Gastroesophageal sphincter (tissue), 4 donors: ENCODE results near the gene CCL13. TPM values are rescaled to one million over a fixed set of nuclear protein-coding genes. Genes with fewer than 3 reads are reported as not detected.
"Not testable (repeated sequence)": the region's sequence is repeated elsewhere in the genome, so short reads cannot be mapped to it uniquely, and the experiment has no call there.

Source experiments
- ATAC-seq: fragments of 150-250 bp; one replicate; pipeline ENCODE4 v1.9.1; 2016; ENCODE audit warnings: mild to moderate bottlenecking, moderate library complexity
- H3K27ac ChIP-seq, 4 donors: fragments of 200-600 bp; sonication (generic) in 3 of 4; 1 replicate in 3 of 4; 2 replicates in 1 of 4; pipeline ENCODE4 v1.5.1; 2016 to 2019
- H3K27me3 ChIP-seq: fragments of 200-600 bp; sonication (generic); one replicate; pipeline ENCODE4 v1.5.1; 2019
- H3K36me3 ChIP-seq, 2 donors: fragments of 200-600 bp; sonication (generic); one replicate each; pipeline ENCODE4 v1.5.1; 2019; ENCODE audit warnings: control low read depth in 1 of 2
- H3K4me1 ChIP-seq, 3 donors: fragments of 200-600 bp; sonication (generic); 1 replicate in 2 of 3; 2 replicates in 1 of 3; pipeline ENCODE4 v1.5.1; 2016 to 2019; ENCODE audit warnings: control low read depth in 2 of 3
- H3K4me3 ChIP-seq, 2 donors: fragments of 200-600 bp; sonication (generic); one replicate each; pipeline ENCODE4 v1.5.1; 2019; ENCODE audit warnings: mild to moderate bottlenecking in 1 of 2, moderate library complexity in 1 of 2
- H3K9me3 ChIP-seq, 3 donors: fragments of 200-600 bp; sonication (generic); one replicate each; pipeline ENCODE4 v1.5.1; 2017 to 2019; ENCODE audit warnings: control low read depth in 2 of 3
- CTCF ChIP-seq, 4 experiments: fragments of 200-600 bp in 2 of 4; fragments of 450-650 bp in 2 of 4; sonication (generic) in 1 of 4; IDR thresholded peaks; one replicate each; pipeline ENCODE4 v1.5.1; 2017 to 2019; ENCODE audit warnings: antibody characterized with exemption in 4 of 4, mild to moderate bottlenecking in 2 of 4, moderate library complexity in 2 of 4
- EP300 ChIP-seq: sonication (generic); formaldehyde crosslinking; IDR thresholded peaks from one replicate; pipeline ENCODE4 v1.6.1; 2017; ENCODE audit warnings: antibody characterized with exemption, mild to moderate bottlenecking
- POLR2A ChIP-seq, 2 donors: fragments of 450-650 bp; IDR thresholded peaks; one replicate each; pipeline ENCODE4 v1.6.1; 2017; ENCODE audit warnings: antibody characterized with exemption in 2 of 2, mild to moderate bottlenecking in 2 of 2, moderate library complexity in 1 of 2
- POLR2AphosphoS5 ChIP-seq: sonication (generic); formaldehyde crosslinking; IDR thresholded peaks from one replicate; pipeline ENCODE4 v1.6.1; 2017; ENCODE audit warnings: antibody characterized with exemption
- WGBS, 2 donors: methylation state at CpG; one replicate each; pipeline ENCODE4 v1.1.5; 2018; ENCODE audit warnings: low coverage in 1 of 2; 5-methylcytosine and 5-hydroxymethylcytosine counted together
- total RNA-seq, 4 donors: library from RNA; depleted of rRNA; stranded (reverse); fragments of >200 nt; gene quantifications; one replicate each; pipeline ENCODE4 v1.1.0, GENCODE V29; 2016

CCL13 gene
- total RNA-seq, 4 donors from 2014 or later = 1.7 to 4.3 (median 2.3) TPM; not detected in 1

DNA sequence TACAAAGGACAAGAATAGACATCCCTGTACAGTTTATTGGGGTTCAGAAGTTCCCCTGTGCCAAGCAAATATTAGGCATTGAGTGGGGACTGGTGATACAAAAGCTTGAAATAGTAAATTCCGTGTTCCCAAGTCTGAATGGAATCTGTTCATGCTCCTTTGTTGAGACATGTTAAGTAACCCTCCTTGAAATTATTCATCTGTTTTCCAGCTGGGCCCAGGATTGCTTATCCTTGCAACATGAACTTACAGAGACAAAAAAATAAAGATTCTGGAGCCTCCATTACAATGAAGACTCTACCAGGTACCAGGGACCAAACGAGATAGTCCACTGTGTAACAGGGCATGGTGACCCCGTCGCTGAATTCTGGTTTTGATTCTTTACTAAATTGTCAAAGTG, 43.1 kb upstream of the CCL13 start:
- Histone ChIP-seq H3K4me1 (peaks cover 0 to 26% (median 5%) of the 10 kb centered on the region in 3 donors), H3K36me3 (no peaks in the 10 kb centered on the region), H3K9me3 (no peaks in the 10 kb centered on the region), H3K4me3 (no peak overlapping the region), H3K27ac (peak overlapping the region; percentile 65 to 82 (median 74)), H3K27me3 (no peaks in the 10 kb centered on the region)
- ATAC-seq = peak; percentile 61
- no peak for TF ChIP-seq POLR2A (IDR thresholded peaks at IDR 0.05)
- peak; percentile 60 for TF ChIP-seq POLR2AphosphoS5
- 63 to 71% methylated on average over 4 of the region's 4 CpGs for WGBS, 2 donors

DNA sequence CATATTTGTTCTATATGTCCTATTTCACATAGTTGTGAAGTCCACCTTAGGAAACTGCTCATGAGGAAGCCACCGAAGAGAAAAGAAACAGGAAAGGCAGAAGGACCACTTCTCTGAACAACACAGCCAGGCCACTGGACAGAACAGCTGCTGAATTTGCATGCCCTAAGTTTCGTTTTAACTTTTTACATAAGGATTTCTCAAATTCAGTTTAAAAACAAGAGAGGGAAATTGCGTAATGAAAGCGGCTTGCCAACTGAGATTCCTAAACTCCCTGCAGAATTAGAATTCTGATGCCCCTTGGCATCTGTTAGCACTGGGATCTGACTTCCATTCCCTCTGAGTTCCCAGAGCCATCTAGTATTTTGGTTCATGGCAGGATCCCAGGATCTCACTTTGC, 42.0 kb upstream of the CCL13 start:
- WGBS, 2 donors = 42 to 44% methylated on average over 3 to 4 of the region's 4 CpGs
- ATAC-seq = peak; percentile 64
- H3K36me3 ChIP-seq = no peaks in the 10 kb centered on the region
- TF ChIP-seq POLR2A (IDR thresholded peaks at IDR 0.05) (no peak), POLR2AphosphoS5 (peak; percentile 71), EP300 (peak; percentile 4)
- H3K27me3 ChIP-seq = no peaks in the 10 kb centered on the region
- H3K4me3 ChIP-seq = no peak overlapping the region
- peaks cover 0 to 26% (median 5%) of the 10 kb centered on the region in 3 donors for H3K4me1 ChIP-seq
- H3K9me3 ChIP-seq = no peaks in the 10 kb centered on the region
- H3K27ac ChIP-seq = peak overlapping the region; percentile 26 to 70 (median 56)

DNA sequence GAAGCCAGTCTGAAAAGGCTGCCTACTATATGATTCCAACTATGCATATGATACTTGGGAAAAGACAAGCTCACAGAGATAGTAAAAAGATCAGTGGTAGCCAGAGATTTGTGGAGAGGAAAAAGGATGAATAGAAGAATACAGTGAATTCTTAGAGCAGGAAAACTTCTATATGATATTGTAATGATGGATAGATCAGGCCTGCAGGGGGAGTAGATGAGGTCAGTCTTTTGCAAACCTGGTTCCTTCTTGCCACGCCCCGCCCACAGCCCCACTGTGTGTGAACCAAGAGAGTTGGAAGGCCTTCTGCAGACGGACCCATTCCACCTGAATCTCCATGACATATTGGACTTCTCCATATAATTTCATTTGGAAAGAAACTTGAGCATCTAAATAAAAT, 37.8 kb upstream of the CCL13 start:
- TF ChIP-seq EP300 = no peak
- no peak for TF ChIP-seq POLR2AphosphoS5
- no peak for TF ChIP-seq CTCF (IDR thresholded peaks at IDR 0.05)
- TF ChIP-seq POLR2A (IDR thresholded peaks at IDR 0.05) = no peak
- Histone ChIP-seq H3K27me3 (no peaks in the 10 kb centered on the region), H3K9me3 (no peaks in the 10 kb centered on the region), H3K36me3 (no peaks in the 10 kb centered on the region), H3K4me3 (no peak overlapping the region), H3K27ac (no peak overlapping the region), H3K4me1 (peaks cover 0 to 22% (median 0%) of the 10 kb centered on the region in 3 donors)
- ATAC-seq = no peak
- WGBS, 2 donors = 51 to 66% methylated on average over 3 of the region's 3 CpGs

- Histone ChIP-seq H3K36me3 (no peaks in the 10 kb centered on the region), H3K27me3 (no peaks in the 10 kb centered on the region), H3K27ac (peak within 1 kb of the TSS in 1 of 4 donors; percentile 14), H3K4me1 (peaks cover 0 to 16% (median 0%) of the 10 kb centered on the region in 3 donors), H3K4me3 (no peak within 1 kb of the TSS), H3K9me3 (peaks cover 0 to 1% (median 0%) of the 10 kb centered on the region in 3 donors)
- ATAC-seq = no peak
- WGBS, 2 donors = 36 to 38% methylated on average over 1 to 2 of the region's 2 CpGs
- TF ChIP-seq POLR2A (IDR thresholded peaks at IDR 0.05) (no peak), POLR2AphosphoS5 (no peak), CTCF (IDR thresholded peaks at IDR 0.05) (no peak), EP300 (no peak)
Observed at GRCh38 chr17:34319039-34319483, 37.2 kb upstream of the CCL13 start, which contains the start of gene CCL8. CCL8 (plus strand) TSS chr17:34319435; CDS start chr17:34319502, 67 bp downstream.

- Histone ChIP-seq H3K4me1 (peaks cover 0 to 7% (median 0%) of the 10 kb centered on the region in 3 donors), H3K36me3 (no peaks in the 10 kb centered on the region), H3K27me3 (no peaks in the 10 kb centered on the region), H3K4me3 (no peak overlapping the region), H3K27ac (peak overlapping the region in 2 of 4 donors; percentile 6 to 33), H3K9me3 (peaks cover 0 to 13% (median 0%) of the 10 kb centered on the region in 3 donors)
- TF ChIP-seq POLR2AphosphoS5 = peak; percentile 24
- TF ChIP-seq POLR2A (IDR thresholded peaks at IDR 0.05) = no peak
- no peak for TF ChIP-seq EP300
- TF ChIP-seq CTCF (IDR thresholded peaks at IDR 0.05) = no peak
- peak; percentile 34 for ATAC-seq
Observed at GRCh38 chr17:34321964-34322363, 34.3 kb upstream of the CCL13 start.

DNA sequence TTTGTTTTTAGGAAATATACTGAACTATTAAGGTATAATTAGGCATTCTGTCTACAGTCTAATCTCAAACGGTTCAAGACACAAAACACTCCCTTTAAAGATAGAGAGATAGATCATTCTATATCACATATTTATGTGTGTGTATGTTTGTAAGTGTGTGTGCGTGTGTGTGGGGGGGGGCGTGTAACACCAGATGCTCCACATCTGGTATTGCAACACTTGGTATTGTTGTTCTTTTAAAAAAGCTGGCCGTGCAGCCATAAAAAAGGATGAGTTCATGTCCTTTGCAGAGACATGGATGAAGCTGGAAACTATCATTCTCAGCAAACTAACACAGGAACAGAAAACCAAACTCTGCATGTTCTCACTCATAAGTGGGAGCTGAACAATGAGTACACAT, 28.7 kb upstream of the CCL13 start:
- H3K4me1 ChIP-seq, H3K27ac ChIP-seq, H3K36me3 ChIP-seq, H3K4me3 ChIP-seq, H3K27me3 ChIP-seq: not testable (repeated sequence)
- 42 to 48% methylated on average over 4 of the region's 4 CpGs for WGBS, 2 donors
- peak; percentile 62 for TF ChIP-seq POLR2AphosphoS5
- peak; percentile 41 for ATAC-seq
- peaks cover 0 to 13% (median 0%) of the 10 kb centered on the region in 3 donors for H3K9me3 ChIP-seq
